ENCODE data around the gene AQP4.

The AQP4 gene

DNA sequence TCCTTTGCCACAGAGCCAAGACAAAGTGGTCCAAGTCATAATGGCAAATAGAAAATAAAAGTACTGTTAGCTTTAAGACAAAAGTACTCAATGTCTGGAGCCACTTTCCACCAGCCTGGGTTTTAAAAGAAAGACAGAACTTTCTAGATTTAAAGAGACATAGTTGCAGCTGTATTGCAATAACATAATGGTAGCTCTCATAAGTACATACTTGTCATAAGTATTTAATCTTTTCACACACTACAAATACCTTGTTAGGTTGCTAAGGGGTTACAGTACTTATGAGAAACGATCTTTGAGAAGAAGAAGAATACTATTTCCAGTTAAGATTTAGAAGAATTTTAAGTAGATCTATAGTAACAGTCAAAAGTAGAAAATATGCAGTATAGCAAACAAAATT is 28.9 kb upstream of the AQP4 start:
- Histone ChIP-seq H3K27me3 (replicated peaks) (no peaks in the 10 kb centered on the region), H3K4me3 (ENCODE audit: low read depth, low read length) (no peak overlapping the region), H3K36me3 (replicated peaks) (no peaks in the 10 kb centered on the region), H3K27ac (no peak overlapping the region)
- in situ Hi-C loops (cut with HindIII; ENCODE audit: low pct_ligation_motif_present, low sequenced_read_pairs): no loop called here
- DNase-seq: no peak
- TF ChIP-seq, protein P1, sequence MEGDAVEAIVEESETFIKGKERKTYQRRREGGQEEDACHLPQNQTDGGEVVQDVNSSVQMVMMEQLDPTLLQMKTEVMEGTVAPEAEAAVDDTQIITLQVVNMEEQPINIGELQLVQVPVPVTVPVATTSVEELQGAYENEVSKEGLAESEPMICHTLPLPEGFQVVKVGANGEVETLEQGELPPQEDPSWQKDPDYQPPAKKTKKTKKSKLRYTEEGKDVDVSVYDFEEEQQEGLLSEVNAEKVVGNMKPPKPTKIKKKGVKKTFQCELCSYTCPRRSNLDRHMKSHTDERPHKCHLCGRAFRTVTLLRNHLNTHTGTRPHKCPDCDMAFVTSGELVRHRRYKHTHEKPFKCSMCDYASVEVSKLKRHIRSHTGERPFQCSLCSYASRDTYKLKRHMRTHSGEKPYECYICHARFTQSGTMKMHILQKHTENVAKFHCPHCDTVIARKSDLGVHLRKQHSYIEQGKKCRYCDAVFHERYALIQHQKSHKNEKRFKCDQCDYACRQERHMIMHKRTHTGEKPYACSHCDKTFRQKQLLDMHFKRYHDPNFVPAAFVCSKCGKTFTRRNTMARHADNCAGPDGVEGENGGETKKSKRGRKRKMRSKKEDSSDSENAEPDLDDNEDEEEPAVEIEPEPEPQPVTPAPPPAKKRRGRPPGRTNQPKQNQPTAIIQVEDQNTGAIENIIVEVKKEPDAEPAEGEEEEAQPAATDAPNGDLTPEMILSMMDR (IDR thresholded peaks at IDR 0.05; ENCODE audit: low read depth, low read length, missing control alignments): no peak

DNA sequence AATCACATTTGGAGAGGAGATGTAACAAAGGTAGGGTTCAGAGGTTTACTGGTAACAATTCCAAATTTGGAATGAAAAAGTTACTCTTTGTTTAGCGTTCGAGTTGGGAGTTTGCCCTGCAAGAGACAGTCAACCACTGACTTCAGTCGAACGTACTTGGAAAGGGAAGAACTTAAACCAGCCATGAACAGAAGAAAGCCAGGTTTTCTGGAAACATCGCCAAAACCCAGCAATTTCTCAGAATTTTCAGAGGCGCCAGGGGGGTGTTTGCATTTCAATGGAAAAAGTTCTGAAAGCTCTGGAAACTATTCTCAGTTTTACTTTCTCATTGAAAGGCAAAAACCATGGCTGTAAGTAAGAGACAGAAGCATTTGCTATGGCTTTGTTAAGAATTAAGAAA is 28.5 kb upstream of the AQP4 start:
- no peaks in the 10 kb centered on the region for H3K36me3 ChIP-seq (replicated peaks)
- in situ Hi-C loops (cut with HindIII; ENCODE audit: low pct_ligation_motif_present, low sequenced_read_pairs): no loop called here
- no peak overlapping the region for H3K4me3 ChIP-seq (ENCODE audit: low read depth, low read length)
- TF ChIP-seq, protein P1 (IDR thresholded peaks at IDR 0.05; ENCODE audit: low read depth, low read length, missing control alignments): no peak
- H3K27ac ChIP-seq: no peak overlapping the region
- H3K27me3 ChIP-seq (replicated peaks): no peaks in the 10 kb centered on the region
- DNase-seq: no peak

DNA sequence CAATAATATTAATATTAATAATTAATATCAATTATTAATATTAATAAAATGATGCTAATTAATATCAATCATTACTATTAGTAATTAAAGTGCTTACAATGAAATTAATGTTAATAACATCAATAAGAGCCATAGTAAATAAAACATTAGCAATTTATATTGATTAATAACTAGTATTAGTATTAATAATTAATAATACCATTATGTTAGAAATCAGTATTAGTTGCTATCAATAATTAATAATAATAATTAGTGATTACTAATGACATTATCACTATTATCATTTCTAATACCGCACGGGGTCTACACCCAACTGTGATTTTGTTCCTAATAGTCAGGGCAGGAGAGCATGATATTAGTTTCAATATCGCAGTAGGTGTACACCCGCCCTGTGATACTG is 22.8 kb upstream of the AQP4 start:
- Histone ChIP-seq H3K27me3 (replicated peaks) (no peaks in the 10 kb centered on the region), H3K27ac (no peak overlapping the region), H3K36me3 (replicated peaks) (no peaks in the 10 kb centered on the region), H3K4me3 (ENCODE audit: low read depth, low read length) (no peak overlapping the region)
- in situ Hi-C loops (cut with HindIII; ENCODE audit: low pct_ligation_motif_present, low sequenced_read_pairs): no loop called here
- TF ChIP-seq, protein P1 (IDR thresholded peaks at IDR 0.05; ENCODE audit: low read depth, low read length, missing control alignments): no peak
- no peak for DNase-seq

DNA sequence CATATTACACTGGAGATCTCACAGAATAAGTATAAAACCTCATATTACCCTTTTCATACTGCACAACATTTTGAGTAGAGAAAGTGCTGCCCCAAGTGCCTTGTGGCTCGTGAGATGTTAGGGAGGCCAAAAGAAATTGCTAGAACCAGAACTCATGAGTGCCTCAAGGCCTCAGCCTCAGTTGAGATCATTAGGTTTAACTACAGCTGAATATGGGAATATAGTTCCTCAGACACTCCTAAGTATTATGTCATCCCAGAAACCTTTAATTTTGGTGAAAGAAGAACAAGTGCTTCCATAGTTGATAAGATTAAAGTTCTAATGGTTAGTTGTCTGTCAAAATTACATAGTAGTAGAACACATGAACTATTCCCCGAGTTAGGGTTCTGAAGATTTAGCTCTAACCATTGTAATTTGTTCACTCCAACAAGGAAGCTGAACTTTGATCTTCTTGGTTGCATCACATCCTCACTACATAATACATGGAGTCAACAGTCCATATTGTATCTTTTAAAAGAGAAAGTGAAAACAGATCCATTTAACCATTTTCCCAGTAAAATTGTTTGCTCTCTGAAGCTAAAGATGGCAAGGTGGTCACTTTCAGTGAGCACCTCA is 9.6 kb upstream of the AQP4 start:
- in situ Hi-C loops (cut with HindIII; ENCODE audit: low pct_ligation_motif_present, low sequenced_read_pairs): no loop called here
- no peak overlapping the region for H3K4me3 ChIP-seq (ENCODE audit: low read depth, low read length)
- no peak overlapping the region for H3K27ac ChIP-seq
- TF ChIP-seq, protein P1 (IDR thresholded peaks at IDR 0.05; ENCODE audit: low read depth, low read length, missing control alignments): no peak
- H3K27me3 ChIP-seq (replicated peaks): no peaks in the 10 kb centered on the region
- no peak for DNase-seq
- H3K36me3 ChIP-seq (replicated peaks): no peaks in the 10 kb centered on the region

DNA sequence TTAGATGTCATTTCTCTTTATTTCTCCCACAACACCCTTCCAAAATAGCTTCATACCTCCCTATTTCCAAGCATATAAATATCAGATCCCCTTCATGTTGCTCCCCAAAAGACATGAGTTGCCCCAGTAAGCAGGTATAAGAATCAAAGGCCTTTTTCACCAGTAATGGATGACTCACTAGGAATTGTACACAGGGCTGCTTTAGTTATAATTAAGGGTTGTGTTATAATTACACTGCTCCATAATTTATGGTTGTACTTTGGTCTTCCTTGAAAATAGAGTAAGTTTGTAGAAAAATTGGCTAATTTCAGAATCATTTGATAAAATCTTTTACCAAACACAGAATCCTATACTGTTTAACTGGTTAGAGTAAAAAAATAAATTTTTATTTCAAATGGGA is 8.8 kb upstream of the AQP4 start:
- no peak for DNase-seq
- in situ Hi-C loops (cut with HindIII; ENCODE audit: low pct_ligation_motif_present, low sequenced_read_pairs): no loop called here
- TF ChIP-seq, protein P1 (IDR thresholded peaks at IDR 0.05; ENCODE audit: low read depth, low read length, missing control alignments): no peak
- Histone ChIP-seq H3K27ac (no peak overlapping the region), H3K4me3 (ENCODE audit: low read depth, low read length) (no peak overlapping the region), H3K36me3 (replicated peaks) (no peaks in the 10 kb centered on the region), H3K27me3 (replicated peaks) (no peaks in the 10 kb centered on the region)

DNA sequence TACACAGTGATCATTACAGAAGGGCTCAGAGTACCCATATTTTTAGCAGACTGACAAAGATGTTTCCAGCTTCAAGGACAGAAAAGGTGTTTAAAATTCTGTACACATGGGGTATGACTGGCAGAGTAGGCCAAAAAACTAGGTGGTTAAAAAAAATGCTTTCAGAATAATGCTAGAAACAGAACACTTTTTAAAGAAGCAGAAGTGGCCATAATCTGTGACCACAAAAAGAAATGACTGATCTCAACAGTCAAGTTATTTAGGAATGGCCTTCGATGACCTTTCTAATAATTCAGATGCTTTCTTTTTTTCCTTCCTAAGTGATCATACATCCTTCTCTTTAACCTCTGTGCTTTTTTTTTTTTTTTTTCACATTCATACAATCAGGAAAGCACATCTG is 4.1 kb upstream of the AQP4 start:
- no peak overlapping the region for H3K4me3 ChIP-seq (ENCODE audit: low read depth, low read length)
- TF ChIP-seq, protein P1 (IDR thresholded peaks at IDR 0.05; ENCODE audit: low read depth, low read length, missing control alignments): no peak
- no peak overlapping the region for H3K27ac ChIP-seq
- in situ Hi-C loops (cut with HindIII; ENCODE audit: low pct_ligation_motif_present, low sequenced_read_pairs): no loop called here
- no peaks in the 10 kb centered on the region for H3K36me3 ChIP-seq (replicated peaks)
- no peak for DNase-seq
- H3K27me3 ChIP-seq (replicated peaks): no peaks in the 10 kb centered on the region

All from brain microvascular endothelial cell (primary cell).